HG02981 (cell line): Measurements from ENCODE around the gene RNASE7.

Experiments
- ATAC-seq: cut with Tn5 transposase; IDR thresholded peaks from one replicate; pipeline ENCODE4 v1.9.1; 2021; ENCODE audit warnings: mild to moderate bottlenecking, moderate library complexity; ENCODE audit not compliant: unreplicated experiment

Gene RNASE7

DNA sequence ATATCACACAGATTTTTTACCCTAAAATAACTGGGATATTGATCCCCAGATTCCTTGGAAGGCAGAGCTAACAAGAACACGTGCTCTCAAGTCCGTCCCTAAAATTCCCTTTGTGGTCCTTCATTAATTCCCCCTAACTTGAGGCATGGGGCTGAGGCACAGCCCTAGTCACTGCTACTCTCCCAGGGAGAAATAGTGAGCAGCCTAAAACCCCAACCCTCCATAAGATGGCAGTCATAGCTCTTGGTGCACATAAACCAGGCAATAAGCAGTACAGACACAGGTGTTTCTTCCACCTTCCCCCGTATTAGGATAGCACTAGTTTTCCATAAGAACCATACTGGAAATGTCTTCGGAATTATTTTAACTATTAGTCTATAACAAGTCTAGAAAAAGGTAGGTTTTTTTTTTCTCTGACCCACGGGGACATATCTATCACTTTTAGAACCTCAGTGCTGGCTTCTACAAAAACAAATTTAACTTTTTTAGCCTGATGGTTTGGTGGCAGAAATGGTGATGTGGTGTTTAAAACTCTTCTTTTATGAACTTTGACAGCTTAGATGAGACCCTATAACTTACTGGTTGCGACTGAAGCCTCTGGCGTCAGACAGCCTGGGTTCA is 24.8 kb downstream of the RNASE7 start:
- ATAC-seq: no peak

GRCh38 chr14:21068521-21069387 is 26.6 kb downstream of the RNASE7 start:
- no peak for ATAC-seq

- no peak for ATAC-seq
Measured at GRCh38 chr14:21069388-21070082, 27.4 kb downstream of the RNASE7 start.

DNA sequence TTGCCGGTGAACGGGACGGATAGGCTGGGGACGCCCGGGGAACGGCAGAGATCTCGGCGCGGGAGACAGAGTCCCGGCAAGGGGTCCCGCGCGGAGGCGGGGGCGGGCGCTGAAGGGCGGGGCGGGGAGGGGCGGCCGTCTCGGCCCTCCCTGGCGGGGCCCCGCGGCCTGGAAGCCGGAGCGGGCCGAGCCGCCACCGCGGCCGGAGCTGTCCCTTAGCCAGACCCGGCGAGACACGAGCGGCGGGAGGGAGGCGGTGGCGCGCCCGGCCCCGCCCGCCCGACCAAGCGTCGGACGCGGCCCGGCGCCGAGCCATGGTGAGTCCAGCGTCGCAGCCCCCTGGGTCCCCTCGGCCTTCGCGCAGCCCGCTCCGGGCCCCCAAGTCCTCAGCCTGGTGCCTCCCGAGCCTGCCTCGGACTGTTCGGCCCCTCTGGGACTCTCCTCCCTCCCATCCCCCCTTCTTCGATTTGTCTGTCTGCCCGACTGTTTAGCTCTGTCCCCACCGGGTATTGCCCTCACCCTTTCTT is 28.0 kb downstream of the RNASE7 start, which contains the start of gene ARHGEF40:
TSS of gene ARHGEF40 (plus strand) at position 222 of the 527 bp plus-strand sequence. CDS start at position 315, 93 bp downstream.
- ATAC-seq: no peak

- peak; percentile 11 for ATAC-seq
Measured at GRCh38 chr14:21070610-21071224, 28.6 kb downstream of the RNASE7 start.

DNA sequence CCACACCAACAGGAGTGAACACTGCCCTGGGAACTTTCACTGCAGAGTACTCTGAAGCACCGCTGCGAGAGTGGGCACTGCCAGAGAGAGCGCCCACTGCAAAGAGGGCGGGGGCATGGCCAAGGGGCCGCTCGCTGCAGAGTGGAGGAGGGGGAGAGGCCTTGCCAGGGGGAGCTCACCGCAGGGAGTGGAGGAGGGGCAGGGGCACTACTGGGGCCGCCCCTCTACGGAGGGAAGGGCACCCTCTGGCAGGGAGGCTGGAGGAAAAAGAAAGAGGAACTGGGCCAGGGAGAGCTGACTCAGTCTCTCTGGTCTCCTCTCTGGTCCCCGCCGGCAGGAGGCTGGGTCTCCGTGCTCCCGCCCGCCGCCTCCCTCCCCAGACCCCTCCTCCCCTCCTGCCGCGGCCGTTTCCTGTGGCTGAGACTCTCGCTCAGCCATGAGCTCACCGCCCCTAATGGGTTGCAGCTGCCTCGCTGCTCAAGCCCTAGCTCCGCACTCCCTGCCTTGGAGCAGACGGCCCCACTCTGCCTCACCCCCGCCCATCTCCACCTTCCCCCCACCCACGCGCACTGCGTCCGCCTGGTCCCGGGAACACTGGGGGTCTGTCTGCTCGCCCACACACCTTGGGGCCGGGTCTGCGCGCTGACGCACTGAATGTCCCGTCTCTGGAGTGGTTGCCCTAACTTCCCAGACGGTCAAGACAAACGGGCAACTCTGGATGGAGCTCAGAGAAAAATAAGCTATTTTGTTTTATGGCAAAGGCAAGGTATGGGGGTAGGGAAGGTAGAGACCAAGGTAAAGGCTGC is 29.3 kb downstream of the RNASE7 start:
- peak; percentile 60 for ATAC-seq

DNA sequence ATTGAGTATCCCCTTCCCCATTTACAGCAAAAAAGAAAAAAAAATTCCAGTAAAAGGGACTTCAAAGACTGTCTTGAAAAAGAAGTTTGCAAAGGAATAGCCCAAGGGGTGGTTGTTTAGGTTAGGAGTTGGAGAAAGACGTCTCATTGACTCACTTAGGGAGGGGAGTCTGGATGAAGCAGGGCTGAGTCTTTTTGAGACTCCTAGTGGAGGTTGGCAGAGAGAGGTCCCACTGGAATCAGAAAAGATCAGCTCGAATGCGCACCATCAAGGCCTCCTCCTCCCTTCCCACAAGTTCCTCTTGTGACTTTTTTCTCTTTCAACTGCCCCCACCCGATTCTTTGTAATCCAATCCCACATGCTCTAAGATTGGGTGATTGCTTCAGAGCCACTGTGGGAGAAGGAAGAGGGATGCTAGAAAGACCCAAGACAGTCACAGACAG is 29.9 kb downstream of the RNASE7 start:
- ATAC-seq: no peak

DNA sequence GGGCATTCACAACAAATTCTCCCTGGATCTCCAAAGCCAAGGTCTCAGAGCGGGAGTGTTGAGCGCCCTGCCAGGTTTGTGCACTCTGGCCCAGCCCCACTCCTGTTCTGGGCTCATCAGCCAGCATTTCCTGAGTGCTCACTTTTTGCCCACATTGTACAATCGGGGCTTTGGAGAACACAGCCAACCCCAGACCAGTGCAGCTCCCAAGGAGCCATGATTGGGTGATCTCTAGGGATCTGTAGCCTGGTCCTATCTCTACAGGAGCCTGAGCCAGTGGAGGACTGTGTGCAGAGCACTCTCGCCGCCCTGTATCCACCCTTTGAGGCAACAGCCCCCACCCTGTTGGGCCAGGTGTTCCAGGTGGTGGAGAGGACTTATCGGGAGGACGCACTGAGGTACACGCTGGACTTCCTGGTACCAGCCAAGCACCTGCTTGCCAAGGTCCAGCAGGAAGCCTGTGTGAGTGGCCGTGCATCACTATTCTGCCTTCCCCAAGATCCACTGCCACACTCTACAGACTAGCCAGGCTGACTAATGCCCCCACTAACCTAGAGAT is 30.7 kb downstream of the RNASE7 start:
- ATAC-seq: no peak

- no peak for ATAC-seq
Measured at GRCh38 chr14:21073921-21074320, 31.8 kb downstream of the RNASE7 start.

DNA sequence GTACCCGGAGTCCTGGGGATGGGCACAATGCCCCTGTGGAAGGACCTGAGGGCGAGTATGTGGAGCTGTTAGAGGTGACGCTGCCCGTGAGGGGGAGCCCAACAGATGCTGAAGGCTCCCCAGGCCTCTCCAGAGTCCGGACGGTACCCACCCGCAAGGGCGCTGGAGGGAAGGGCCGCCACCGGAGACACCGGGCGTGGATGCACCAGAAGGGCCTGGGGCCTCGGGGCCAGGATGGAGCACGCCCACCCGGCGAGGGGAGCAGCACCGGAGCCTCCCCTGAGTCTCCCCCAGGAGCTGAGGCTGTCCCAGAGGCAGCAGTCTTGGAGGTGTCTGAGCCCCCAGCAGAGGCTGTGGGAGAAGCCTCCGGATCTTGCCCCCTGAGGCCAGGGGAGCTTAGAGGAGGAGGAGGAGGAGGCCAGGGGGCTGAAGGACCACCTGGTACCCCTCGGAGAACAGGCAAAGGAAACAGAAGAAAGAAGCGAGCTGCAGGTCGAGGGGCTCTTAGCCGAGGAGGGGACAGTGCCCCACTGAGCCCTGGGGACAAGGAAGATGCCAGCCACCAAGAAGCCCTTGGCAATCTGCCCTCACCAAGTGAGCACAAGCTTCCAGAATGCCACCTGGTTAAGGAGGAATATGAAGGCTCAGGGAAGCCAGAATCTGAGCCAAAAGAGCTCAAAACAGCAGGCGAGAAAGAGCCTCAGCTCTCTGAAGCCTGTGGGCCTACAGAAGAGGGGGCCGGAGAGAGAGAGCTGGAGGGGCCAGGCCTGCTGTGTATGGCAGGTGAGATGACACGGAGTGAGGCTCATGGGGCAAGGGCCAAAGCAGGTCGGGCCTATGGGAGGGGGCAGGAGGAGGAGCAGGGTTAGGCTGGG is 32.5 kb downstream of the RNASE7 start:
- no peak for ATAC-seq

GRCh38 chr14:21075719-21076437 is 33.7 kb downstream of the RNASE7 start:
- ATAC-seq: no peak

- no peak for ATAC-seq
Measured at GRCh38 chr14:21077672-21078071, 35.5 kb downstream of the RNASE7 start.

DNA sequence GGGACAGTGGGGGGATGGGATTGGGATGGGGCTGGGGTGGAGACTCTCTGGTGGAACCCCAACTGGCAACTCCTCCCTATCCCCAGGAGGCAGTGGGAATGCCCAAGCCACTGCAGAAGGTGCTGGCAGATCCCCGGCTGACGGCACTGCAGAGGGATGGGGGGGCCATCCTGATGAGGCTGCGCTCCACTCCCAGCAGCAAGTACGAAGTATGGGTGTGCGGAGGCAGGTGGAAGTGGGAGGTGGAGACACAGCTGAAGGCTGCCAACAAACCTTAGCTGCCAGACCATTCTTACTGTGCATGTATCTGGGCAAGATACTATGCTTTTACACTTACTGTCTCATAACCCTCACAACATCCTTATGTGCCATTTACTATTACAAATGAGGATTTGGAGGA is 36.1 kb downstream of the RNASE7 start:
- no peak for ATAC-seq

- no peak for ATAC-seq
Measured at GRCh38 chr14:21078726-21079125, 36.6 kb downstream of the RNASE7 start.

GRCh38 chr14:21081521-21082142 is 39.5 kb downstream of the RNASE7 start:
- no peak for ATAC-seq

- ATAC-seq: no peak
Measured at GRCh38 chr14:21083565-21084325, 41.6 kb downstream of the RNASE7 start.

GRCh38 chr14:21084396-21084795 is 42.2 kb downstream of the RNASE7 start:
- ATAC-seq: no peak
